SK-N-DZ (cell line): ENCODE measurements around the gene PLEKHN1.

Experiments
- DNase-seq: peaks from one replicate; pipeline ENCODE4 v3.0.0-alpha.2; 2015; ENCODE audit warnings: low spot score
- small RNA-seq, 2 experiments: library from RNA; depleted of rRNA; stranded (forward); fragments of <200 nt; gene quantifications; one replicate each; pipeline ENCODE3, GENCODE V24; 2014

The PLEKHN1 gene

GRCh38 chr1:1024149-1024770, 58.0 kb downstream of the PLEKHN1 start:
- no peak for DNase-seq

GRCh38 chr1:1024771-1025699, 58.8 kb downstream of the PLEKHN1 start:
- DNase-seq, result no peak

Small RNA genes within 50 kb of the gene (small RNA-seq; reads per million reads assigned to genes)
- 0 reads per million in 2 experiments for gene AL645608.3
